ENCODE data around the gene PHGDH. TPM values are rescaled to one million over a fixed set of nuclear protein-coding genes. Genes with fewer than 3 reads are reported as not detected.

The PHGDH gene
- total and polyA plus RNA-seq, 9 donors: 34.1 to 488 (median 62.8) TPM

DNA sequence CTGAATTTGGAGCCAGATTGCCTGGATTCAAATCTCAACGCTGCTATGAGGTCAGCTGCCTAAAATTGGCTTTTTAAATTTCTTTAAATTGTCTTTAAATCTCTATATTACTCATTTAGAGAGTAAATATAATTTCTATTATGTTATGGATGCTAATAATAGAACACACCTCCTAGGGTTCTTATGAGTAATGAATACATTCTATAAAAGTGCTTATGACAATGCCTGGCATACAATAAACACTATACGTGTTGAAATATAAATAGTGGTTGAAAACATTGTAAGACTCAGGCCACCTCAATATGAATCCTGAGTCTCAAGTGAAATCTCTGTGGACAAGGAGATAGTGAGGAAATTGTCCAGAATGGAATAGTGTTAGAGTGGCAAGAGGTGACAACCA is 31.0 kb upstream of the PHGDH start:
- no peak overlapping the region for H3K27ac ChIP-seq
- H3K9me3 ChIP-seq: no peaks in the 10 kb centered on the region
- 76 to 83% (median 82%) methylated on average over 2 of the region's 2 CpGs for WGBS, 3 donors
- no peaks in the 10 kb centered on the region for H3K36me3 ChIP-seq
- H3K4me3 ChIP-seq: no peak overlapping the region
- no peaks in the 10 kb centered on the region for H3K4me1 ChIP-seq (ENCODE audit: insufficient read depth)
- TF ChIP-seq, protein P1, sequence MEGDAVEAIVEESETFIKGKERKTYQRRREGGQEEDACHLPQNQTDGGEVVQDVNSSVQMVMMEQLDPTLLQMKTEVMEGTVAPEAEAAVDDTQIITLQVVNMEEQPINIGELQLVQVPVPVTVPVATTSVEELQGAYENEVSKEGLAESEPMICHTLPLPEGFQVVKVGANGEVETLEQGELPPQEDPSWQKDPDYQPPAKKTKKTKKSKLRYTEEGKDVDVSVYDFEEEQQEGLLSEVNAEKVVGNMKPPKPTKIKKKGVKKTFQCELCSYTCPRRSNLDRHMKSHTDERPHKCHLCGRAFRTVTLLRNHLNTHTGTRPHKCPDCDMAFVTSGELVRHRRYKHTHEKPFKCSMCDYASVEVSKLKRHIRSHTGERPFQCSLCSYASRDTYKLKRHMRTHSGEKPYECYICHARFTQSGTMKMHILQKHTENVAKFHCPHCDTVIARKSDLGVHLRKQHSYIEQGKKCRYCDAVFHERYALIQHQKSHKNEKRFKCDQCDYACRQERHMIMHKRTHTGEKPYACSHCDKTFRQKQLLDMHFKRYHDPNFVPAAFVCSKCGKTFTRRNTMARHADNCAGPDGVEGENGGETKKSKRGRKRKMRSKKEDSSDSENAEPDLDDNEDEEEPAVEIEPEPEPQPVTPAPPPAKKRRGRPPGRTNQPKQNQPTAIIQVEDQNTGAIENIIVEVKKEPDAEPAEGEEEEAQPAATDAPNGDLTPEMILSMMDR (IDR thresholded peaks at IDR 0.05): no peak
- TF ChIP-seq POLR2A (IDR thresholded peaks at IDR 0.05) (no peak), EP300 (IDR thresholded peaks at IDR 0.05) (no peak)
- no peak for DNase-seq
- H3K27me3 ChIP-seq: no peaks in the 10 kb centered on the region
- intact Hi-C loops (cut with DNase I): no loop called here

DNA sequence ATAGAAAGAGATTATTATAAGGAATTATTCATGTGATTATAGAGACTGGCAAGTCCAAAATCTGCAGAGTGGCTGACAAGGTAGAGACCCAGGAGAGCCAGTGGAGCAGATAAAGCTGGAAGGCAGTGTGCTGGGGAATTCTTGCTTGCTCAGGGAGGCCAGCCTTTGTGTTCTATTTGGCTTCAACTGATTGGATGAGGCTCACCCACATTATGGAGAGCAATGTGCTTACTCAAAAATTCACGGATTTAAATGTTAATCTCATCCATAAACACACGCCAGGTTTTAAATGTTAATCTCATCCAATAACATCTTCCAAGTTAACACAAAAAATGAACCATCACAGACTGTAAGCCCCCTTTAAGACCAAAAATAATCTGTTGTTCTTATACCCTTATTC is 30.2 kb upstream of the PHGDH start:
- WGBS, 3 donors: 83 to 94% (median 93%) methylated on average over 2 of the region's 2 CpGs
- intact Hi-C loops (cut with DNase I): no loop called here
- Histone ChIP-seq H3K27me3 (no peaks in the 10 kb centered on the region), H3K4me1 (ENCODE audit: insufficient read depth) (no peaks in the 10 kb centered on the region), H3K4me3 (no peak overlapping the region), H3K9me3 (no peaks in the 10 kb centered on the region), H3K36me3 (no peaks in the 10 kb centered on the region), H3K27ac (no peak overlapping the region)
- TF ChIP-seq EP300 (IDR thresholded peaks at IDR 0.05) (no peak), POLR2A (IDR thresholded peaks at IDR 0.05) (no peak)
- TF ChIP-seq, protein P1 (IDR thresholded peaks at IDR 0.05): no peak
- no peak for DNase-seq

DNA sequence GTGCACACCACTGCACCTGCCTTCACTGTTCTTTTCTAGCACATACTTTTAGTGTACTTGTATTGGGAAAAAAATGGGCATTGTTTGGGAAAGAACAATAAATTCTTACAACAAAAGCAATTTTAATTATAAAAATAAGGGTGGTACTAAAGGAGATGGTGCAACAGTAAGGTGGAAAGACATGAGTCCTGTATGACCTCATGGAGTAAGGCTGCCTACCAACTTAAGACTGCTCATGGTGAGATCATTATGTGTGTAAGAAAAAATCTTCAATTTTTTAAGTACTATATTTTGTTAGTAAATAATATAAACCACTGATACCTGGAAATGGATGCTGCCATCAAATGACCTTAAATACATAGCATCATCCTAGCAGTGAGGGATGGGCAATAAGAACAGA is 29.6 kb upstream of the PHGDH start:
- H3K9me3 ChIP-seq: no peaks in the 10 kb centered on the region
- TF ChIP-seq POLR2A (IDR thresholded peaks at IDR 0.05): no peak
- intact Hi-C loops (cut with DNase I): no loop called here
- H3K27me3 ChIP-seq: no peaks in the 10 kb centered on the region
- no peak for DNase-seq
- no peaks in the 10 kb centered on the region for H3K36me3 ChIP-seq
- H3K27ac ChIP-seq: no peak overlapping the region
- no peak overlapping the region for H3K4me3 ChIP-seq
- no peaks in the 10 kb centered on the region for H3K4me1 ChIP-seq (ENCODE audit: insufficient read depth)

DNA sequence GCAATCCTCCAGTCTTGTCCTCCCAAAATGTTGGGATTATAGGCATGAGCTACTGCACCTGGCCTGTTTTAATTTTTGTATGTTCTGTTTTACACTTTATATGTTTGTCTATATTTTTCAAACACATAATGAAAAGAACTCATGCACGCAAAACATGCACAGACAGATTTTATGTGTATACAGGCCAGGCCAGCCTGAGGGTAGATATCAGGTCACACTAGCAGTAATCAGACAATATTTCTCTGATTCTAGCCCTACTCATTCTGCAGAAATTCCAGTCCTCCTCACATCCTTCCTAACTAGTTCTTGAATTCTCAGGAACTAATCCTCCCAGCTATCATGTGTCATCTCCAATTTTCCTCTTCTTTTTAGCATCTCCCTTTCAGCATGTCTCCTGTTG is 27.8 kb upstream of the PHGDH start:
- intact Hi-C loops (cut with DNase I): no loop called here
- Histone ChIP-seq H3K4me3 (no peak overlapping the region), H3K27ac (no peak overlapping the region), H3K4me1 (ENCODE audit: insufficient read depth) (no peaks in the 10 kb centered on the region), H3K9me3 (no peaks in the 10 kb centered on the region), H3K36me3 (no peaks in the 10 kb centered on the region), H3K27me3 (no peaks in the 10 kb centered on the region)
- DNase-seq: no peak
- TF ChIP-seq, protein P1 (IDR thresholded peaks at IDR 0.05): no peak
- TF ChIP-seq POLR2A (IDR thresholded peaks at IDR 0.05): no peak
- no peak for TF ChIP-seq EP300 (IDR thresholded peaks at IDR 0.05)
- WGBS, 3 donors: 87 to 100% (median 94%) methylated on average over 1 of the region's 1 CpG

DNA sequence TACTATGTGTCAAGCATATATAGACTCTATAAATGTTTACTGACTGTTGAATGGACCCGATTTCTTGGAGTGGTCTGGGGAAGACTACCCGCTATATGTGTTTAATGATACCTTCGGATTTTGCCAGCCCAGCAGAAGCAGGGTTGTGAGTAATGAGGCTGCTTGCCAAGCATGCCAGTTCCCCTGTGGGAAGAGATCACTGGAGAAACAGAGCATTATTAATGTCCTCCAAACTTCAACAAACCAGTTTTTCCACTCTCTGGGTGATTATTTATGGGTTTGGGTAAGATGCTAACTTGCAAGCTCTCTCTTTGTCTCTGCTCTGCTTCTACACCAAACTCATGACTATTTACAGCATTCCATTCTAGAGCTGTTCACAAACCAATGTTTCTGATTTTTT is 25.1 kb upstream of the PHGDH start:
- TF ChIP-seq, protein P1 (IDR thresholded peaks at IDR 0.05): no peak
- TF ChIP-seq EP300 (IDR thresholded peaks at IDR 0.05) (no peak), POLR2A (IDR thresholded peaks at IDR 0.05) (no peak)
- no peaks in the 10 kb centered on the region for H3K36me3 ChIP-seq
- 86 to 94% (median 87%) methylated on average over 3 of the region's 3 CpGs for WGBS, 3 donors
- H3K4me3 ChIP-seq: no peak overlapping the region
- H3K27me3 ChIP-seq: no peaks in the 10 kb centered on the region
- intact Hi-C loops (cut with DNase I): no loop called here
- DNase-seq: no peak
- H3K9me3 ChIP-seq: no peaks in the 10 kb centered on the region
- no peak overlapping the region for H3K27ac ChIP-seq
- no peaks in the 10 kb centered on the region for H3K4me1 ChIP-seq (ENCODE audit: insufficient read depth)

Measured in ovary (tissue), 9 donors.